Stomach (tissue), 4 donors: ENCODE results near the gene MYEOV.

Source experiments
- POLR2A ChIP-seq, 4 donors: fragments of 450-650 bp; IDR thresholded peaks; one replicate each; pipeline ENCODE4 v1.6.1; 2016; ENCODE audit warnings: antibody characterized with exemption in 4 of 4, control low read depth in 2 of 4, mild to moderate bottlenecking in 1 of 4, moderate library complexity in 1 of 4
- TF ChIP-seq, protein P1 (sequence below), 7 experiments: fragments of 450-650 bp in 4 of 7; fragments of 200-600 bp in 3 of 7; sonication (generic) in 3 of 7; IDR thresholded peaks; one replicate each; pipeline ENCODE4 v1.5.1; 2016 to 2019; ENCODE audit warnings: antibody characterized with exemption in 7 of 7, control low read depth in 2 of 7, mild to moderate bottlenecking in 1 of 7

DNA sequence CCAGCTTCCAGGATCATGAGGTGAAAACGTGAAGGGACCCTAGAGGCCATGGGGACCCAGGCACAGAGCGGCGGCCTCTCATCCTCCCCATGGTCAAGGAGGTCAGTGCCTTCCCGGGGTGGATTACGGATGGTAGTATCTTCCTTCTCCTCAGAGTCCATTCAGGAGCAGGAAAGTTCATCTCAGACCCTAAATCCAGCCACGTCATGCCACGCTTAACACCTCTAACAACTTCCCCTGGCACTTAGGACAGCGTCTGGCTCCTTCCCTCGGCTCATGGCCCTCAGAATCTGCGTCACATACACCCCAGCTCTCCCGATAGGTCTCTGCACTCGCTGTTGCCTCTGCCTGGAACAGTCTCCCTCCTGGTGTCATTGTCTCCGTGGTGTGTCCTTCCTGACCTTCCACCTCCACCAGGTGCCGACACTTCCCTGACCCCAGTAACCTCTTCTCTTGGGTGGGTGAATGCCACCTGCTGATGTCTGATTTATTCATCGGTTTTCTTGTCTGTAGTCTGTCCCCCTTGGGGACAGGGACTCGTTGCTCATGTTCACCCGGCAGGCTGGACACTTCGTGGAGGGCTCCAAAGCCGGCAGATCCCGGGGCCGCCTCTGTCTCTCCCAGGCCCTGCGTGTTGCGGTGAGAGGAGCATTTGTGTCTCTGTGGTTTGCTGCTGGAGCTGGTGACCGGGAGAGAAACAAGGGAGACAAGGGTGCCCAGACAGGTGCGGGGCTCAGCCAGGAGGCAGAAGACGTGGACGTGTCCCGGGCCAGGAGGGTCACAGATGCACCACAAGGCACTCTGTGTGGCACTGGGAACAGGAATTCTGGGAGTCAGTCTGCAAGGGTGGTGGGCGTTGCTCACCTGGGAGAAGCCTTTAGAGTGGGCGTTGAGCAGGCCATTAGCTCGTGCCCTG lies 1.4 kb downstream of the MYEOV start:
- TF ChIP-seq, protein P1, sequence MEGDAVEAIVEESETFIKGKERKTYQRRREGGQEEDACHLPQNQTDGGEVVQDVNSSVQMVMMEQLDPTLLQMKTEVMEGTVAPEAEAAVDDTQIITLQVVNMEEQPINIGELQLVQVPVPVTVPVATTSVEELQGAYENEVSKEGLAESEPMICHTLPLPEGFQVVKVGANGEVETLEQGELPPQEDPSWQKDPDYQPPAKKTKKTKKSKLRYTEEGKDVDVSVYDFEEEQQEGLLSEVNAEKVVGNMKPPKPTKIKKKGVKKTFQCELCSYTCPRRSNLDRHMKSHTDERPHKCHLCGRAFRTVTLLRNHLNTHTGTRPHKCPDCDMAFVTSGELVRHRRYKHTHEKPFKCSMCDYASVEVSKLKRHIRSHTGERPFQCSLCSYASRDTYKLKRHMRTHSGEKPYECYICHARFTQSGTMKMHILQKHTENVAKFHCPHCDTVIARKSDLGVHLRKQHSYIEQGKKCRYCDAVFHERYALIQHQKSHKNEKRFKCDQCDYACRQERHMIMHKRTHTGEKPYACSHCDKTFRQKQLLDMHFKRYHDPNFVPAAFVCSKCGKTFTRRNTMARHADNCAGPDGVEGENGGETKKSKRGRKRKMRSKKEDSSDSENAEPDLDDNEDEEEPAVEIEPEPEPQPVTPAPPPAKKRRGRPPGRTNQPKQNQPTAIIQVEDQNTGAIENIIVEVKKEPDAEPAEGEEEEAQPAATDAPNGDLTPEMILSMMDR (IDR thresholded peaks at IDR 0.05): no peak
- no peak for TF ChIP-seq POLR2A (IDR thresholded peaks at IDR 0.05)
